GM19099 (cell line): Measurements from ENCODE around the gene ARHGEF12.

Source experiments
- POLR2A ChIP-seq: IDR thresholded peaks from 3 replicates; pipeline ENCODE4 v1.6.1; 2011; ENCODE audit warnings: low read depth; ENCODE audit not compliant: insufficient read length; ENCODE audit errors: extremely low read depth

The ARHGEF12 gene

DNA sequence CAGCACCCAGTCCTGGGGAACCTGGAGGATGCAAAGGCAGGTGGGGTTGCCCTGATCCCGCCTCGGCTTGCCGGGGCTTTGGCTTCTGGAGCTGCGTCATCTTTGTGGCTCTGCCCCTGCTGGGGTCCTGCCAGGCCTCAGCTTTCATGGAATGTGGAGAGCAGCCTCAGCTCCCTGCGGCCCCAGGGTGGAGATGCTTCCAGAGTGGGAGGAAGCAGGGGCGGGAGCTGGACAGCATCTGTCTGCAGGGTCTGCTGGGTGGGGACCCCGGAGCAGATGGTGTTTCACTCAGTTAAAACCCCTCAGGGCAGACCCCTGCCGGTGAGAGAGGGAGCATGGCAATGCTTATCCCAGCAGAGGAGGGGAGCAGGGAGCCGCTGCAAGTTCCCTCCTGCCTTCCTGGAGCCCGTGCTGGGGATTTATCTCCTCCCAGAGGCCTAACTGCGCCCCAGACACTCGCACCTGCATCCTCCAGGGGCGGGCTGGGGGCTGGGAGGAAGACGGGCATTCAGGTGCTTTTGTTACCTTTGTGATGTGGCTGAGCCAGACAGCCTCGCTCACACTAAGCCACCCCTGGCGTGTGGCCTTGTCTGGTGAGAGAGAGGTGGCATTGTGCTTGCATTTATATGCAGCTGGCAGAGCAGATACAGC, 191.0 kb downstream of the ARHGEF12 start:
- no peak for TF ChIP-seq POLR2A

GRCh38 chr11:120528749-120529148, 192.5 kb downstream of the ARHGEF12 start:
- TF ChIP-seq POLR2A, result no peak

DNA sequence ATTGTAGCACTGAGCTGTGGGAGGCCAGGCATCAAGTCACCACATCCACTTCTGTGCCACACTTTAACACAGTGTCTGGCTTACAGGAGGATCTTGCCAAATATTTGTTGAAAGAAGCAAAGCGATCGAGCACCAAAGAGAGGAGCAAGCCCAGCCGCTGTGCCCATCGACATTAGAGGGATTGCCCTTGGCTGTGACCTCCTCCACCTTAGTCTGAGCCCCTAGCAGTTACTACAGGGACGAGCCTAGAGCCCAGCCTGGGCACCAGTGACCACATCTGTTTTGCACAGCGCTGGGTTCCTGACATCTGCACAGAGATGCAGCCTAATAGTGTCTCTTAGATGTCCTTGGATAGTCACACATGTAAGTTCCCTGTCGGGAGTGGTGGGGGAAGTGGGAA, 193.0 kb downstream of the ARHGEF12 start:
- TF ChIP-seq POLR2A, result no peak

DNA sequence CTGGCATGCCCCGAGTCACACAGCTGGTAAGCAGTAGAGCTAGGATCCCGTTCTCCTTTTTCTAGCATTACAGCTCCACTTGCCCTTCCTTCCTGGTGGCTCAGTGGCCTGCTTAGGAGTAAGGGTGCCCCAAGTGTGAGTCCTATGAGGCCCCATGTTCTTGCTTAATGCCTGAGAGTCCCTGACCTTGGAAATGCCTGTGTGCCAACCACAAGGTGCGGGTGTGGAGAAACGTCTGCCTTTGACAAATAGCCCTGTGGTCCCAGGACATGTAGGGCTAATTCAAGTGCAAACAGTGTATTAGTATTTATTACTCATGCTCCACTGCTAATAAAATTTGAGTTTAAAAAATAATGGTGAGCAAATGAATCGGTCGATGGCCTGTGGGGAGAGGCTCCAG, 193.7 kb downstream of the ARHGEF12 start:
- no peak for TF ChIP-seq POLR2A

- TF ChIP-seq POLR2A, result no peak
Observed at GRCh38 chr11:120532082-120532831, 196.0 kb downstream of the ARHGEF12 start.

GRCh38 chr11:120532832-120533196, 196.6 kb downstream of the ARHGEF12 start:
- no peak for TF ChIP-seq POLR2A

DNA sequence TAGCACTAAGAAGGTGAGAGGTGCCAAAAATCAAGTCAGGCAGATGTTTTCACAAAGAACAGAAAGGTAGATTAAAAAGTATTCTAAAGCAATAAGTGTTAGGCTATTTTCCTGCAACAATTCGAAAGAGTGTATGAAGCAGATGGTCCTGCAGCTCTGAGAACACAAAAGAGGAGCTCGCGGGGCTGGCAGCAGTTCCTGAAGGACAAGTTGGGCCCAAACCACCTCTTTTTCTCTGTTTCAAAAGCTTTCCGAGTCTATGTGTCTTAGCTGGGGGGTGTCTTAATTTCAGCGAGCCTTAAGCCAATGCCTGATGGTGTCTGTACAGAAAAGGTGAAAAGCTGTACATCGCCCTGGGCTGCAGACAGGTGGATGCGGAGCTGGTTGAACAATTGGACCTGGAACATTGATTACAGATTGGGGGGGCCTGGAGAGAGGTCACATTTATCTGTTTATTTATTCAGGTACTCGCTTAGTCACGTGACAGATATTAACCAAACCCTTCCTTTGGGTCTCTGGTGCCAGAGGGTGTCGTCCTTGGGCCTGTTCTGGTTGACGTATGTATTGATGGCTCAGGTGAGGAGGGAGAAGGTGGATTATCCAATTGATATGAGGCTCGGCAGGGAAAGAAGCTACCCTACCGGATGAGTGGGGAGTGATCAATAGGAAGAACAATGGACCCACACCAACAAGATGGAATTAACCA, 200.0 kb downstream of the ARHGEF12 start:
- no peak for TF ChIP-seq POLR2A

DNA sequence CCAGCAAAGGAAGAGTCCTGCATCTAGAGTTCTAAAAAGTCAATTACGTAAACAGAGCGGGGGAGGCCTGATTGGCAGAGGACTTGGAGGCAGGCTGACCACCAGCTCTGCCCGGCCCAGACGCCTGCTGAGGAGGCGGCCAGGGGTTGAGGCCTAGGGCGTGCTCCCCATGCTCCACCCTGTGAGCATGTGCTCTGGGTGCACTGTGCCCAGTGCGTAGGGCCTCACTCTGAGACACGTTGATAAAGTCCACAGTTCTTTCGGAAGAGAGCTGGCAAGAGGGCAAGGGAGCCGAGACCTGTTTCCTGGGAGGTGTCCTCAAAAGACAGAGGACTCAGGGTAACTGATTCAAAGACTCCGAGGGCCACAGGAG, 200.6 kb downstream of the ARHGEF12 start:
- TF ChIP-seq POLR2A, result no peak

- no peak for TF ChIP-seq POLR2A
Observed at GRCh38 chr11:120537996-120538395, 201.8 kb downstream of the ARHGEF12 start.

DNA sequence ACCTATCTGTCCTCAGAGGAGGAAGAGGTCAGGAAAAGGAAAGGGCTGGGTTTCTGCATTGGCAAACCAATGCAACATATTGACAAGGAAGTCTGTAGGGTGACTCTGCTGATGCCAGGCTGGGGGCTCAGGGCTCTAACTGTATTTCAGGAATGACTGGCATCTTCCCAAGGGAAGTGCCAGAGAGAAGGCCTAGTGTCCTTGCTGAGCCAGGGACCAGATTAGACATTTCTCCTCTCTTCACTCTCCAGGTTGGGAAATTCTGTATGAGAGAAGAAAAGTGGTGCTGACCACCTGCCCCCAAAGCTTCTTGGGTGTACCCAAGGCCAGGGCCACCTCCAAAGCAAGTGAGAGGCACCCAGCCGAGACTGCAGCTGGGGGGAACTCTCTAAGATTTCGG, 202.5 kb downstream of the ARHGEF12 start:
- no peak for TF ChIP-seq POLR2A
